Ectodermal cell (in vitro differentiated cells): ENCODE results near the gene PTPRN2.
A peak's percentile ranks its signal among the peaks of the same experiment; 100 is the strongest.
"Not testable (repeated sequence)": the region's sequence is repeated elsewhere in the genome, so short reads cannot be mapped to it uniquely, and the experiment has no call there.

ENCODE experiments used
- H3K27ac ChIP-seq: 2 replicates; pipeline ENCODE4 v1.7.0; 2013; ENCODE audit warnings: mild to moderate bottlenecking, low read depth, low read length; ENCODE audit not compliant: insufficient read depth, poor library complexity, severe bottlenecking
- H3K27me3 ChIP-seq: 2 replicates; pipeline ENCODE4 v1.7.0; 2013; ENCODE audit warnings: mild to moderate bottlenecking, low read length; ENCODE audit not compliant: insufficient read depth, control insufficient read depth, poor library complexity, severe bottlenecking
- H3K36me3 ChIP-seq: one replicate; pipeline ENCODE4 v1.7.0; 2013; ENCODE audit warnings: low read length; ENCODE audit not compliant: control insufficient read depth, insufficient read depth
- H3K4me1 ChIP-seq: one replicate; pipeline ENCODE4 v1.7.0; 2013; ENCODE audit warnings: low read length; ENCODE audit not compliant: control insufficient read depth, insufficient read depth
- H3K4me3 ChIP-seq: 2 replicates; pipeline ENCODE4 v1.7.0; 2013; ENCODE audit warnings: low read depth, low read length, control low read depth; ENCODE audit not compliant: insufficient read depth
- H3K9me3 ChIP-seq: 2 replicates; pipeline ENCODE4 v1.7.0; 2013; ENCODE audit warnings: mild to moderate bottlenecking, low read length, moderate library complexity; ENCODE audit not compliant: control insufficient read depth
- WGBS, 2 experiments: methylation state at CpG; one replicate each; pipeline ENCODE4 v1.1.7; 2013; ENCODE audit warnings: missing lambda C conversion rate in 2 of 2; 5-methylcytosine and 5-hydroxymethylcytosine counted together

The PTPRN2 gene

GRCh38 chr7:157697287-157697686, 890.3 kb downstream of the PTPRN2 start:
- not testable (repeated sequence) for H3K27ac ChIP-seq, H3K36me3 ChIP-seq, H3K9me3 ChIP-seq, H3K4me1 ChIP-seq, H3K4me3 ChIP-seq
- H3K27me3 ChIP-seq = peaks cover 20% of the 10 kb centered on the region
- WGBS, 2 experiments = 76 to 80% methylated on average over 3 of the region's 3 CpGs

- WGBS, 2 experiments = 66 to 85% methylated on average over 2 of the region's 2 CpGs
- peaks cover 28% of the 10 kb centered on the region for H3K27me3 ChIP-seq
Observed at GRCh38 chr7:157695609-157696008, 892.0 kb downstream of the PTPRN2 start.

GRCh38 chr7:157694376-157694665, 893.3 kb downstream of the PTPRN2 start:
- WGBS, 2 experiments = 65 to 82% methylated on average over 5 to 6 of the region's 6 CpGs
- H3K36me3 ChIP-seq = no peaks in the 10 kb centered on the region
- peaks cover 39% of the 10 kb centered on the region for H3K27me3 ChIP-seq
- no peaks in the 10 kb centered on the region for H3K4me1 ChIP-seq
- H3K9me3 ChIP-seq = peaks cover 2% of the 10 kb centered on the region
- no peak overlapping the region for H3K27ac ChIP-seq
- no peak overlapping the region for H3K4me3 ChIP-seq

More at GRCh38 chr7:157695609-157696008, 892.0 kb downstream of the PTPRN2 start:
- not testable (repeated sequence) for H3K27ac ChIP-seq, H3K9me3 ChIP-seq, H3K36me3 ChIP-seq, H3K4me1 ChIP-seq, H3K4me3 ChIP-seq

GRCh38 chr7:157693521-157694375, 893.9 kb downstream of the PTPRN2 start:
- Histone ChIP-seq H3K4me1 (no peaks in the 10 kb centered on the region), H3K4me3 (no peak overlapping the region), H3K27me3 (peaks cover 45% of the 10 kb centered on the region), H3K9me3 (peaks cover 2% of the 10 kb centered on the region), H3K27ac (no peak overlapping the region), H3K36me3 (no peaks in the 10 kb centered on the region)
- whole genome bisulfite sequencing, 2 experiments = 72 to 74% methylated on average over 64 of the region's 64 CpGs

GRCh38 chr7:157693071-157693520, 894.5 kb downstream of the PTPRN2 start:
- Histone ChIP-seq H3K9me3 (peaks cover 2% of the 10 kb centered on the region), H3K27me3 (peaks cover 51% of the 10 kb centered on the region), H3K4me1 (no peaks in the 10 kb centered on the region), H3K27ac (no peak overlapping the region), H3K36me3 (no peaks in the 10 kb centered on the region), H3K4me3 (no peak overlapping the region)
- 71 to 76% methylated on average over 47 of the region's 47 CpGs for whole genome bisulfite sequencing, 2 experiments

GRCh38 chr7:157692460-157693011, 895.1 kb downstream of the PTPRN2 start:
- H3K4me1 ChIP-seq = no peaks in the 10 kb centered on the region
- H3K27me3 ChIP-seq = peaks cover 57% of the 10 kb centered on the region
- H3K9me3 ChIP-seq = peaks cover 2% of the 10 kb centered on the region
- no peaks in the 10 kb centered on the region for H3K36me3 ChIP-seq
- H3K27ac ChIP-seq = no peak overlapping the region
- WGBS, 2 experiments = 71% methylated on average over 44 of the region's 44 CpGs
- no peak overlapping the region for H3K4me3 ChIP-seq

GRCh38 chr7:157691586-157692459, 895.8 kb downstream of the PTPRN2 start:
- peaks cover 64% of the 10 kb centered on the region for H3K27me3 ChIP-seq
- no peak overlapping the region for H3K4me3 ChIP-seq

GRCh38 chr7:157690833-157691585, 896.6 kb downstream of the PTPRN2 start:
- Histone ChIP-seq H3K36me3 (no peaks in the 10 kb centered on the region), H3K9me3 (peaks cover 5% of the 10 kb centered on the region), H3K27me3 (peaks cover 71% of the 10 kb centered on the region), H3K4me1 (no peaks in the 10 kb centered on the region), H3K4me3 (peak overlapping the region; percentile 16), H3K27ac (no peak overlapping the region)
- 69 to 76% methylated on average over 72 of the region's 72 CpGs for WGBS, 2 experiments

More at GRCh38 chr7:157691586-157692459, 895.8 kb downstream of the PTPRN2 start:
- WGBS, 2 experiments = 71 to 72% methylated on average over 64 of the region's 64 CpGs
- no peaks in the 10 kb centered on the region for H3K4me1 ChIP-seq
- H3K36me3 ChIP-seq = no peaks in the 10 kb centered on the region
- H3K9me3 ChIP-seq = peaks cover 2% of the 10 kb centered on the region
- H3K27ac ChIP-seq = no peak overlapping the region

- H3K27ac ChIP-seq = no peak overlapping the region
- H3K9me3 ChIP-seq = peaks cover 3% of the 10 kb centered on the region
- no peaks in the 10 kb centered on the region for H3K36me3 ChIP-seq
- H3K27me3 ChIP-seq = peaks cover 79% of the 10 kb centered on the region
- no peaks in the 10 kb centered on the region for H3K4me1 ChIP-seq
- H3K4me3 ChIP-seq = peak overlapping the region; percentile 16
- WGBS, 2 experiments = 72 to 73% methylated on average over 70 of the region's 70 CpGs
Observed at GRCh38 chr7:157690058-157690832, 897.4 kb downstream of the PTPRN2 start.
